K562 (cell line): ENCODE data around the gene WDR93. TPM values are rescaled to one million over a fixed set of nuclear protein-coding genes. Genes with fewer than 3 reads are reported as not detected.
A peak's percentile ranks its signal among the peaks of the same experiment; 100 is the strongest.

Experiments used
- ATAC-seq: fragments of 200-7000 bp; cut with Tn5 transposase; 3 replicates; pipeline ENCODE4 v1.9.1; 2020; ENCODE audit warnings: moderate library complexity
- BruUV-seq: library from RNA; stranded (reverse); fragments of 400-500 nt; replicated peaks from 2 replicates; lab custom pipeline; 2021; lab: Mats Ljungman, UMichigan
- CTCF ChIA-PET: fragments of 300-600 bp; formaldehyde crosslinking; extraction: SDS; loops from one replicate; lab custom pipeline; 2021; ENCODE audit warnings: low intra/inter-chr PET ratio; lab: Yijun Ruan, JAX
- POLR2A ChIA-PET: fragments of 300-600, 350-650 bp; sonication (Branson Sonifier 250); formaldehyde crosslinking; extraction: SDS; loops from one replicate; lab custom pipeline; 2021; ENCODE audit warnings: antibody characterized with exemption, inconsistent platforms; lab: Yijun Ruan, JAX
- DNase-seq, 4 experiments: peaks; one replicate each; pipeline versions ENCODE4 v3.0.0 to v3.0.0-alpha.2; 2011 to 2018; ENCODE audit warnings: low spot score in 3 of 4, mixed read lengths in 3 of 4; ENCODE audit errors: extremely low read depth in 1 of 4
- FAIRE-seq: peaks from 2 replicates; lab custom pipeline; 2011; peaks lifted over from hg19 to GRCh38; lab: Jason Lieb, UNC
- H2AFZ ChIP-seq: 2 replicates; pipeline ENCODE4 v1.6.0; 2011; ENCODE audit warnings: low read depth, low read length, control low read depth, inconsistent platforms
- H3K27ac ChIP-seq: fragments of 200-600 bp; 3 replicates; pipeline ENCODE4 v1.8.0; 2011; ENCODE audit warnings: low read depth, mild to moderate bottlenecking, control low read depth, inconsistent platforms, low read length, moderate library complexity, mixed read lengths; ENCODE audit errors: extremely low read depth
- H3K27me3 ChIP-seq, 2 experiments: fragments of 300-600 bp in 1 of 2; 2 replicates in 1 of 2; 3 replicates in 1 of 2; pipeline versions ENCODE4 v1.6.0 to v1.8.0; 2011; ENCODE audit warnings: inconsistent platforms in 2 of 2, low read length in 2 of 2, mild to moderate bottlenecking in 1 of 2, mixed read lengths in 1 of 2, moderate library complexity in 1 of 2; ENCODE audit not compliant: control insufficient read depth in 2 of 2, insufficient read depth in 2 of 2
- H3K36me3 ChIP-seq: fragments of 300-600 bp; 3 replicates; pipeline ENCODE4 v1.8.0; 2011; ENCODE audit warnings: mild to moderate bottlenecking, low read length, inconsistent platforms; ENCODE audit not compliant: control insufficient read depth, insufficient read depth
- H3K4me1 ChIP-seq, 2 experiments: fragments of 200-600 bp in 1 of 2; replicated peaks in 1 of 2; 2 replicates in 1 of 2; 3 replicates in 1 of 2; pipeline versions ENCODE4 v1.5.1 to v1.8.0; 2011; ENCODE audit warnings: inconsistent platforms in 2 of 2, low read length in 2 of 2, mild to moderate bottlenecking in 1 of 2, mixed read lengths in 1 of 2, moderate library complexity in 1 of 2; ENCODE audit not compliant: control insufficient read depth in 2 of 2, insufficient read depth in 2 of 2
- H3K4me2 ChIP-seq: 2 replicates; pipeline ENCODE4 v1.6.1; 2011; ENCODE audit warnings: low read length, control low read depth, inconsistent platforms, mixed read lengths; ENCODE audit not compliant: insufficient read depth
- H3K4me3 ChIP-seq: fragments of 200-600 bp; sonication (generic), shearing (Covaris generic); 2 replicates; pipeline ENCODE4 v1.5.1; 2016; ENCODE audit warnings: control low read depth, inconsistent platforms
- H3K79me2 ChIP-seq: fragments of 200-600 bp; 3 replicates; pipeline ENCODE4 v1.8.0; 2011; ENCODE audit warnings: low read length, inconsistent platforms; ENCODE audit not compliant: control insufficient read depth, insufficient read depth
- H3K9ac ChIP-seq, 2 experiments: 2 replicates each; pipeline versions ENCODE4 v1.6.0 to v1.6.1; 2011; ENCODE audit warnings: low read depth in 2 of 2, low read length in 2 of 2, control low read depth in 1 of 2, inconsistent platforms in 1 of 2, mild to moderate bottlenecking in 1 of 2, mixed read lengths in 1 of 2; ENCODE audit not compliant: insufficient read depth in 1 of 2
- H3K9me1 ChIP-seq: one replicate; pipeline ENCODE4 v1.6.0; 2011; ENCODE audit warnings: inconsistent platforms, mild to moderate bottlenecking, low read length, moderate library complexity; ENCODE audit not compliant: control insufficient read depth, insufficient read depth
- H3K9me3 ChIP-seq: replicated peaks from 2 replicates; pipeline ENCODE4 v1.5.1; 2011; ENCODE audit warnings: low read depth, low read length, inconsistent platforms; ENCODE audit not compliant: control insufficient read depth, insufficient read depth
- H4K20me1 ChIP-seq: replicated peaks from 2 replicates; pipeline ENCODE4 v1.6.1; 2011; ENCODE audit warnings: low read length, inconsistent platforms, mixed read lengths; ENCODE audit not compliant: control insufficient read depth, insufficient read depth
- FOXK1 ChIP-seq: sonication (generic); formaldehyde crosslinking; IDR thresholded peaks from 2 replicates; pipeline ENCODE4 v1.8.0; 2022; ENCODE audit warnings: missing genetic modification reagents, mild to moderate bottlenecking, borderline replicate concordance
- HDAC3 ChIP-seq: fragments of 450-650 bp; IDR thresholded peaks from 2 replicates; pipeline ENCODE4 v1.6.1; 2018; ENCODE audit warnings: borderline replicate concordance, mild to moderate bottlenecking, moderate library complexity; ENCODE audit not compliant: partially characterized antibody
- MCM2 ChIP-seq: fragments of 450-650 bp; IDR thresholded peaks from 2 replicates; pipeline ENCODE4 v1.6.1; 2017; ENCODE audit warnings: low read depth, mild to moderate bottlenecking
- MCM5 ChIP-seq: fragments of 450-650 bp; IDR thresholded peaks from 2 replicates; pipeline ENCODE4 v1.6.1; 2016; ENCODE audit warnings: low read depth
- NBN ChIP-seq: fragments of 450-650 bp; IDR thresholded peaks from 2 replicates; pipeline ENCODE4 v1.6.1; 2016; ENCODE audit warnings: low read depth, mild to moderate bottlenecking
- PCBP1 ChIP-seq: fragments of 200-400 bp; formaldehyde crosslinking; IDR thresholded peaks from 2 replicates; pipeline ENCODE4 v1.6.1; 2018; ENCODE audit warnings: mild to moderate bottlenecking, low read depth, low read length; ENCODE audit not compliant: poor library complexity, severe bottlenecking
- PTTG1 ChIP-seq: fragments of 450-650 bp; IDR thresholded peaks from 2 replicates; pipeline ENCODE4 v1.6.1; 2016; ENCODE audit warnings: low read depth, mild to moderate bottlenecking, missing genetic modification characterization, missing compliant biosample characterization
- ZNF197 ChIP-seq: fragments of 200-800 bp; sonication (Bioruptor generic); IDR thresholded peaks from 2 replicates; pipeline ENCODE4 v1.6.1; 2016; ENCODE audit warnings: low read depth, missing genetic modification characterization, missing compliant biosample characterization
- WGBS: fragments of 100-300 bp; shearing (Covaris generic); methylation state at CpG from one replicate; pipeline ENCODE4 v1.1.6; 2016; ENCODE audit warnings: low coverage, mixed read lengths; ENCODE audit not compliant: insufficient coverage; ENCODE audit errors: missing lambda C conversion rate; 5-methylcytosine and 5-hydroxymethylcytosine counted together
- in situ Hi-C: fragments of 300-500 bp; cut with MboI; formaldehyde crosslinking; loops from 4 replicates; pipeline ENCODE4 v1.15.0; 2018; ENCODE audit warnings: inconsistent platforms, mixed read lengths
- intact Hi-C: fragments of 100-400 bp; cut with micrococcal nuclease; formaldehyde crosslinking; loops from 2 replicates; pipeline ENCODE4 v1.14.2; 2022
- polyA plus RNA-seq, 8 experiments: library from polyadenylated mRNA; depleted of rRNA in 4 of 8; stranded (reverse) in 5 of 8; unstranded in 3 of 8; fragments of >200 nt; fragmentation: Nextera tagmentation in 2 of 8; fragmentation: Illumina TruSeq in 1 of 8; extraction: Ambion mirVana in 2 of 8; extraction: Trizol in 1 of 8; gene quantifications; 2 replicates each; pipeline versions ENCODE4 v1.2.1 to v1.2.3, GENCODE V29; 2011 to 2014; ENCODE audit warnings: inconsistent platforms in 1 of 8, missing spikeins in 1 of 8
- total RNA-seq, 7 experiments: library from RNA; depleted of rRNA in 6 of 7; stranded (reverse); fragments of >200 nt in 6 of 7; fragmentation: Illumina TruSeq in 2 of 7; extraction: Trizol in 2 of 7; gene quantifications; 2 replicates each; pipeline versions ENCODE4 v1.2.1 to v1.2.3, GENCODE V29; 2011 to 2021; ENCODE audit warnings: low replicate concordance in 1 of 7
- TF ChIP-seq, protein P1 (sequence below): fragments of 450-650 bp; formaldehyde crosslinking; IDR thresholded peaks from 2 replicates; pipeline ENCODE4 v1.4.0; 2020; ENCODE audit warnings: mild to moderate bottlenecking, moderate library complexity
- TF ChIP-seq, protein P2 (sequence below): fragments of 250-450 bp; sonication (Bioruptor Pico); IDR thresholded peaks from 2 replicates; pipeline ENCODE4 v1.8.0; 2022; ENCODE audit warnings: inconsistent platforms, mild to moderate bottlenecking, moderate library complexity, borderline replicate concordance
- TF ChIP-seq, protein P3 (sequence below): IDR thresholded peaks from 2 replicates; pipeline ENCODE4 v1.6.1; 2014; ENCODE audit warnings: antibody characterized with exemption

The WDR93 gene
- total and polyA plus RNA-seq, 9 of the 15 experiments (the other 6 are each of a cell fraction or from before 2014, with no cell fraction given), result not detected

DNA sequence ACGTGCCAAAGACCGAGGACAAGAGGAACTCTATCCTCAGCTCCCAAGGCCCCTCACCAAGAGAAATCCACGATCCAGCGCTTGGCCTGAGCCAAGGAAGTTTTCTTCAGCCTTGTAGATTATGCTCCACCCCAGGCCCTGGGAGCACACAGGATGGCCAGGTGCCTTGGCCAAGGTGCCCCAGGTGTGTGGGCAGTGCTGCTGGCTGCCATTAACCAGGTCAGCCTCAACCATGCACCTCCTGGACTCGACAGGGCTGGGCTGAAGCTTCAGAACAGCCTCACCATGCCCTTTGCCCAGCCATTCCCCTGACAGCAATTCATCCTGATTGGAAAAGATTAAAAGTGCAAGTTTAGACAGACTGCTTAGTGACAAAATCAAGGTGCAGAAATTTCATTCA is 71.3 kb downstream of the WDR93 start:
- CTCF ChIA-PET, result interaction anchor here (3.6 kb wide), 1 partner anchor 113 kb away, joined by 28 read pairs; no protein-coding TSS in a partner anchor
- WGBS, result 68% methylated on average over 5 of the region's 5 CpGs
- TF ChIP-seq FOXK1 (CRISPR knock-in tag), result no peak
- no peak for TF ChIP-seq MCM5
- TF ChIP-seq, protein P1, sequence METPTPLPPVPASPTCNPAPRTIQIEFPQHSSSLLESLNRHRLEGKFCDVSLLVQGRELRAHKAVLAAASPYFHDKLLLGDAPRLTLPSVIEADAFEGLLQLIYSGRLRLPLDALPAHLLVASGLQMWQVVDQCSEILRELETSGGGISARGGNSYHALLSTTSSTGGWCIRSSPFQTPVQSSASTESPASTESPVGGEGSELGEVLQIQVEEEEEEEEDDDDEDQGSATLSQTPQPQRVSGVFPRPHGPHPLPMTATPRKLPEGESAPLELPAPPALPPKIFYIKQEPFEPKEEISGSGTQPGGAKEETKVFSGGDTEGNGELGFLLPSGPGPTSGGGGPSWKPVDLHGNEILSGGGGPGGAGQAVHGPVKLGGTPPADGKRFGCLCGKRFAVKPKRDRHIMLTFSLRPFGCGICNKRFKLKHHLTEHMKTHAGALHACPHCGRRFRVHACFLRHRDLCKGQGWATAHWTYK (CRISPR knock-in tag), result no peak
- no peak for TF ChIP-seq NBN
- no peak for TF ChIP-seq MCM2
- no peak for TF ChIP-seq HDAC3
- TF ChIP-seq PTTG1 (tag), result no peak
- TF ChIP-seq ZNF197 (CRISPR knock-in tag), result no peak
- TF ChIP-seq, protein P2, sequence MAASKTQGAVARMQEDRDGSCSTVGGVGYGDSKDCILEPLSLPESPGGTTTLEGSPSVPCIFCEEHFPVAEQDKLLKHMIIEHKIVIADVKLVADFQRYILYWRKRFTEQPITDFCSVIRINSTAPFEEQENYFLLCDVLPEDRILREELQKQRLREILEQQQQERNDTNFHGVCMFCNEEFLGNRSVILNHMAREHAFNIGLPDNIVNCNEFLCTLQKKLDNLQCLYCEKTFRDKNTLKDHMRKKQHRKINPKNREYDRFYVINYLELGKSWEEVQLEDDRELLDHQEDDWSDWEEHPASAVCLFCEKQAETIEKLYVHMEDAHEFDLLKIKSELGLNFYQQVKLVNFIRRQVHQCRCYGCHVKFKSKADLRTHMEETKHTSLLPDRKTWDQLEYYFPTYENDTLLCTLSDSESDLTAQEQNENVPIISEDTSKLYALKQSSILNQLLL, result no peak
- TF ChIP-seq PCBP1, result no peak
- TF ChIP-seq, protein P3, sequence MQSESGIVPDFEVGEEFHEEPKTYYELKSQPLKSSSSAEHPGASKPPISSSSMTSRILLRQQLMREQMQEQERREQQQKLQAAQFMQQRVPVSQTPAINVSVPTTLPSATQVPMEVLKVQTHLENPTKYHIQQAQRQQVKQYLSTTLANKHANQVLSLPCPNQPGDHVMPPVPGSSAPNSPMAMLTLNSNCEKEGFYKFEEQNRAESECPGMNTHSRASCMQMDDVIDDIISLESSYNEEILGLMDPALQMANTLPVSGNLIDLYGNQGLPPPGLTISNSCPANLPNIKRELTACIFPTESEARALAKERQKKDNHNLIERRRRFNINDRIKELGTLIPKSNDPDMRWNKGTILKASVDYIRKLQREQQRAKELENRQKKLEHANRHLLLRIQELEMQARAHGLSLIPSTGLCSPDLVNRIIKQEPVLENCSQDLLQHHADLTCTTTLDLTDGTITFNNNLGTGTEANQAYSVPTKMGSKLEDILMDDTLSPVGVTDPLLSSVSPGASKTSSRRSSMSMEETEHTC, result no peak
- TF ChIP-seq, all 486 proteins: peak for 0
- H3K9ac ChIP-seq, result peak overlapping the region in 1 of 2 experiments; percentile 41; a peak in 1 of 4 replicates
- H3K27ac ChIP-seq, result no peak overlapping the region
- no peak overlapping the region for H3K4me3 ChIP-seq
- H3K4me2 ChIP-seq, result no peak overlapping the region
- no peaks in the 10 kb centered on the region for H3K9me3 ChIP-seq
- no peaks in the 10 kb centered on the region for H3K27me3 ChIP-seq
- POLR2A ChIA-PET, result interaction anchor here (0.8 to 1.4 kb wide), 5 partner anchors 9 to 132 kb away, joined by 3 to 4 read pairs (median 4); partner anchors contain the start of gene AP3S2
- H2AFZ ChIP-seq, result no peak overlapping the region
- in situ Hi-C loops, result no loop called here
- BruUV-seq, result no TSS peak
- H4K20me1 ChIP-seq, result no peaks in the 10 kb centered on the region
- DNase-seq (no peak), FAIRE-seq (no peak), ATAC-seq (no peak)
- intact Hi-C loops, result loop anchor here (5.0 kb wide), 2 partner anchors 60 to 130 kb away; partner anchors contain the start of gene AP3S2
- H3K9me1 ChIP-seq, result no peaks in the 10 kb centered on the region
- H3K79me2 ChIP-seq, result no peaks in the 10 kb centered on the region
- H3K4me1 ChIP-seq, result peaks cover 13 to 29% of the 10 kb centered on the region in 2 experiments
- H3K36me3 ChIP-seq, result no peaks in the 10 kb centered on the region
